HTR-8/SVneo (cell line): ENCODE measurements around the gene PLCB4.

Experiments used
- DNase-seq: peaks from one replicate; pipeline ENCODE4 v3.0.0; 2011; ENCODE audit warnings: low spot score, mixed read lengths; ENCODE audit not compliant: insufficient read length
- FAIRE-seq: peaks from 2 replicates; lab custom pipeline; 2011; peaks lifted over from hg19 to GRCh38; lab: Jason Lieb, UNC

The PLCB4 gene

DNA sequence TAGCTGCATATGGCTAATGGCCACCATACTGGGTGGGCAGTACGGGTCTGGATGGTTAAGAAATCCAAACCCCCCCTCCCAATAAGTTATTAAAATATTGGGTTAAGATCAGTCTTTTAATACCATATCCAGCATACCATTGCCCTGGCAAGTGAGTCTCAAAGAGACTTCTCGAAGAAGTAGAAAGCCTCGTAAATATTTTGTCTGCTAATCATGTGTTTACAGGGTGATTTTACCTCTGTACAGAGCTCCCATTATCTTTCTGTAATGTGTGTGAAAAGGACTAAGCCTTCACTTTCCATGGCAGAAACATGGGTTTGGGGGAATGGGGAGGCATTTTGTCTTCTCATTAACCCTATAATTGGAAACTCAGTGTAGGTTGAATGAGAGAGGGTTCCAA lies 270.8 kb downstream of the PLCB4 start:
- DNase-seq = no peak
- FAIRE-seq = no peak

- DNase-seq (no peak), FAIRE-seq (no peak)
These were observed 273.8 kb downstream of the PLCB4 start for GRCh38 chr20:9342651-9343050.

- no peak for FAIRE-seq
- DNase-seq = peak; percentile 28
These were observed 275.4 kb downstream of the PLCB4 start for GRCh38 chr20:9344083-9344920.

- DNase-seq (no peak), FAIRE-seq (no peak)
These were observed 279.4 kb downstream of the PLCB4 start for GRCh38 chr20:9348316-9348715.

DNA sequence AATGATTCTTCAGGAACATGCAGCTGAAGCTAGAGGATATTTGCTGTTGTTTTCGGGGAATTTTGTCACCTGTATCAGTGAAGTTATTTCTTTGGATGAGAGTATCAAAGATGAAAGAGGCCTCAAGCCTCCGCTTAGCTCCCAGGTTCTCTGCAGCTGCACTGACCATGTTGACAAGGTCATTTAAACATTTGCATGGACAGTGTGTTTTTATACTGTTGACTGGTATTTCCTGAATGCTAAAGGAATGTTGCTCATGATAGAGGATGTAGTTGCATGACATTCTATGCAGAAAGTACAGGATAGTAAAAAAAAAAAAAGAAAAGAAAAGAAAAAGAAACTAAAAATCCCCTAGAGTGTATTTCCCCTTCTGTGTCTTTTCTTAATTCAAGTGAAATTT lies 279.9 kb downstream of the PLCB4 start:
- FAIRE-seq = no peak
- DNase-seq = no peak

- DNase-seq (no peak), FAIRE-seq (no peak)
These were observed 280.4 kb downstream of the PLCB4 start for GRCh38 chr20:9349249-9349648.

DNA sequence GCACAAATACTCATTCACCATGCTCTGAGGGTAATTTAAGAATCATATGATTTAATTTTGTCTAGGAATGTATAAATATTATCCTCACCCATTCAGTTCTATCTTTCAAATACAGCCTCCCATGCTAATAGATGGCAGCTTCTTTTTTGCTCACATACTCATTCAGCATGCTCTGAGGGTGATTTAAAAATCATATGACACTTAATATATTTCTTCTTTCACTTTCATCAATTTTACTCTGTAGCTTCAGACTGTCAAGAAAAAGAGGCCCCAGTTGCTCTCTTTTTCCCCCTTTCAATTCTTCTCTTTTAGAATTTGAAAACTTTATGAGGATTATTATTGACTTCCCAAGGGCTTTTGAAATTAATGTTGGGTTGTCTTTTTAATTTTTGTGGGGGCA lies 283.9 kb downstream of the PLCB4 start:
- FAIRE-seq = no peak
- no peak for DNase-seq

GRCh38 chr20:9353180-9353915 lies 284.5 kb downstream of the PLCB4 start:
- FAIRE-seq = no peak

DNA sequence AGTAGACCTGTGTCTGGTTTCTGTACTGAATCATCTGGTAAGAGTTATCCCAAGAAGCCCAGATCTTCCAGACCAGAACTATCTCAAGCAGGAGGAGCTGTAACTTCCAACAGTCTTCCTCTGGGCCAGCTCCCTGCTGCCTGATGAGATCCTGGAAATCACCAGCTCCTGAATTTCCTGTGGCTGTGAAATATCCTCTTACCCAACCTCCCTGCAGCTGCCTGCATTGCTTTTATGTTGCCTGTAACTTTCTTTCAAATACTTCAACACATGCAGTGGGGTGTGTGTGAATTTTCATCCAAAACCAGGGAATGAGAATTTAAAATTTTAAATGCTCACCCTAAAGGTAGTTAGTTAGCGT lies 285.0 kb downstream of the PLCB4 start:
- DNase-seq = no peak
- no peak for FAIRE-seq

More at GRCh38 chr20:9353180-9353915, 284.5 kb downstream of the PLCB4 start:
- no peak for DNase-seq

GRCh38 chr20:9354579-9354978 lies 285.7 kb downstream of the PLCB4 start:
- no peak for FAIRE-seq
- DNase-seq = no peak

DNA sequence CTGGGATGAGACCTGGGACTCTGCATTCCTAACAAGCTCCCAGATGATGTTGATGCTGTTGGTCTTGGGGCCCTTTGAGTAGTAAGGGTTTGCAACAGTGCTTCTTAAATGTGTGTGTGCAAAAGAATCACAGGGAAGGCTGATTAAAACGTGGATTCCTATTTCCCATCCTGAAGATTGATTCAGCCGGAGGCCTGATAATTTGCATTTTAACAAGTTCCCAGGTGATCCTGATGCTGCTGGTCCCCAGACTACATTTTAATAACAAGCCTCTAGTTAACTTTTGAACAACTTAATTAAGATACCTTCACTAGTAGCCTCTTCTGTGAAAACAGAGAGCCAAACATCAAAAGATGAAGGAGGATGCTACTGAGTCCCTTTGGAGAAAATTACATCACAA lies 289.1 kb downstream of the PLCB4 start:
- DNase-seq (no peak), FAIRE-seq (no peak)

DNA sequence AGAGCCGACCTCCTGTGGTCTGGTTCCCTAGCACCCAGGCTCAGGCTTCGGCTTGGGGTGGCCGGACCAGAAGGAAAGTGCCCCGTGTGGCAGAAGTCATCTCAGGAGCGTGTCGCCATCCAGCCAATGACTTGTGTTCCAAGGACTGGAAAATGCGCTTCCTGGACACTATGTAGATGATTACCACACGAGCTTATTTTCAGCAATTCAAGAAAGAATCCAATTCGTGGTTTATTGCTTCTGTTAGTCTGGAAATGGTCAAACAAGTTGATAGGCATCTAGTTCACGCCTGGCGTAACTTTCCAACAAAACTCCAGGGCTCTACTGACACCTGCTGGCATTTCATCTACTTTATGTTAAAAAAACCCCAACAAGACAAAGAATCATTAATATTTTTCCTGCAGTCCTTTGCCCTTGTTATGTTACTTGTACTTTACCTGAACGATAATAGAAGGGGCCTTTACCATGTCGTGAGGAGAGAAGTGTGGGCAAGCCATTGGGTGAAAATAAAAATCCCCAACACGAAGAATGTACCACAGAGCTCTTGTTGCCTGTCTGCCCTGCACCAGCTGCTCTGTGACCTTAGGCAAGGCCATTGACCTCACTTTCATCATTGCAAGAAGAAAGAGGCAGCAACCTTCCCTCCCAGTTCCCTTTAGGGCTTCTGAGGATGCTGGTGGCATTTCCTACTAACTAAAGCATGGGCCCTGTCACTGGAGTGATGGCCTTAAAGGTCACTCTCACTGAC lies 290.8 kb downstream of the PLCB4 start:
- no peak for FAIRE-seq
- DNase-seq = peak; percentile 54

- DNase-seq = no peak
- FAIRE-seq = no peak
These were observed 291.5 kb downstream of the PLCB4 start for GRCh38 chr20:9360431-9360830.

- DNase-seq (no peak), FAIRE-seq (no peak)
These were observed 294.8 kb downstream of the PLCB4 start for GRCh38 chr20:9363673-9364072.

DNA sequence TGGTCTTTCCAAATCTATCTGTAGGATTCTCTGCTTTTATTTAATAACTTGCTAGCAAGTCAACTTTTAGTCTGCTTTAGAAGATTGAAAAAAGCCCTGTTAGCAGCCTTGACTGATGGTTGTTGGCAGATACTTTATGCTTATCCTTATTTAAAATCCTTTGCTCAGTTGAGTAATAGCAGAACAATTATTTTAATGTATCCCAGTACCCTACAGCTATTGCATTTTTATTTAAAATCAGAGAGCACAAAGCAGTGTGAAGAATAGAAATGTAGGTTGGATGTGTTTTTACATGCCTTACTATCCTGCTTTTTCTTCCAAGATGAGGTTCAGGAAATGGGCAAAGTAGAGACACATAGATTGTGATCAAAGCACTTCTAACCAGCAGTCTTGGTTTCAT lies 298.4 kb downstream of the PLCB4 start:
- FAIRE-seq (no peak), DNase-seq (no peak)

DNA sequence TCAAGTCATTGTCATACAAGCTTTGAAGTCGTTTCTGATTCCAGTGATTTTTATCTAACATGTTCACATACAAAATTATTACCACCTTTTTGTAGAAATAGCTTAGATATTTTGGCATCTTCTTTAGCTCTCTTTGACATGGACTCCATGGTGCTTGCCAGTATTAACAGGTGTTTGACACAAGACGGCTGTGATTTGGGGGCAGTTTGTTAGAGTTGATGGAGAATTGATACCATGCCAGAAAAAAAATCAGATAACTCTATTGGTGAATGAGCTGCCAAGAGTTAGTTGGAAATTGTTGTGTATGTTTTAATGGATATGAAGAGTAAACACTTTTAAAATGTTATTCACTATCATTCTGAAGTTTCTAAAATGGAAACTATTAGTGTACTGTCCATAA lies 298.9 kb downstream of the PLCB4 start:
- no peak for FAIRE-seq
- DNase-seq = no peak

DNA sequence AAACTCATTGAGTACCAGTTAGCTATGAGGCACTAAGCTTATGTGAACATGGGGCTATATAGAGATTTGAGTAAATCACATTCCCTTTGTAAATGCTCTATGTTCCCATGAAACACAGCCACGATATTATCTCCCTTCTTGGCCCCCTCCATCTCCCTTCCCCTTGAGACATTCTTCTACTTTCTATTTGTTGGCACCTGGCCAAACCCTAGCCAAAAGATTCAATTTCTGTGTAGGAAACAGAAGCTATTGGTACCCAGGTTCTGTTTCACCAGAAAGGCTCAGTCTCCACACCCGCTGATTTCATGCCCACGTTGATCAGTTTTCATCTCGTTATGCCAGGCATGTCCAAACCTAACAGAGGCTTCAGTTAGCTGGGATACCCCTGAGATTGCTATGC lies 300.0 kb downstream of the PLCB4 start:
- no peak for FAIRE-seq
- no peak for DNase-seq

- no peak for FAIRE-seq
- DNase-seq = no peak
These were observed 300.7 kb downstream of the PLCB4 start for GRCh38 chr20:9369557-9369956.

DNA sequence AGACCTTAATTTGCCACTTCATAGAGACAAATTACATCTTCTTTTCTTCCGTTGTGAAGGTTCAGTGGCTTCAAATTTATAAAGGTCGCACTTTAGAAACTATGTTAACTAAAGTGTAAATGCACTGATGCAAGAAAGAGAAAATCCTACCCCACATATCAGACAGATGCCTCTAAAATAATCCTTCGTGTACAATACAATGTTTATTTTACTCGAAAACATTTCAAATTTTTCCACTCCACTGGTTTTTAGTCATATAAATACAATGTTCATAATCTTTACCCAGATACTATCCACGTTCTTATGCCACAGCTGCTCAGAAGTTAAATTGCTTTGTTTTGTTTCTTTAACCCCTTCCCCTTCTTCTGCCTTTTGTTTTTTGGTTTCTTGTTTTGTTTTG lies 305.2 kb downstream of the PLCB4 start:
- FAIRE-seq (no peak), DNase-seq (no peak)

- DNase-seq (no peak), FAIRE-seq (no peak)
These were observed 305.6 kb downstream of the PLCB4 start for GRCh38 chr20:9374480-9374879.

DNA sequence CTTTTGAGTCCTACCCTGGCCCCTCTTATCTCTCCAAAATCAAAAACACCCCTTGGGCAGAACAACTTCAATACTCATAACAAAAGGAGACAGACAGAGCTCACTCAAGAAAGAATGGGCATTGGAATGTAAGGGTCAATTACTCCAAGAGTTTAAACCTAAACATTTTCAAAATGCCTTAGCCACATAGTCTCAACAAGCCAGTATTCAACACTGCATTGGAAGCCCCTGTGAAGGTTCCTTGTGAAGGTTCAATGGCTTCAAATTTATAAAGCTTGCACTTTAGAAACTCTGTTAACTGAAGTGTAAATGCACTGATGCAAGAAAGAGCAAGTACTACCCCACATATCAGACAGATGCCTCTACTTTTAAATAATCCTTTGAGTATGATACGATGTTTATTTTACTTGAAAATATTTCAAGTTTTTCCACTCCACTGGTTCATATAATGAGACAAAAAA lies 306.4 kb downstream of the PLCB4 start:
- FAIRE-seq (no peak), DNase-seq (no peak)
